Measurements from ENCODE around the gene MCF2L.

The MCF2L gene

DNA sequence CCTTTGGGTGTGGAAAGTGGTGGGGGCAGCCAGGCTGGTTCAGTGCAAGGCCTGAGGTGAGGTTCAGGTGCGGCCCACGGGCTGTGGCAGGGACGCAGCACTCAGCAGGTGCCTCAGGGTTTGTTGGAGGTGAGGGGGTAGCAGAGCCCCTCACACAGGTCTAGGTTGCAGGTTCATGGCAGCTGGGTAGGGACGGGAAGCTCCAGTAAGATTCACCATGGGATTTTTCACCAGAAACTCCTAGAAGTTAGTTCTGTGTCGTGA is 14.0 kb downstream of the MCF2L start:
- no peak for DNase-seq

DNA sequence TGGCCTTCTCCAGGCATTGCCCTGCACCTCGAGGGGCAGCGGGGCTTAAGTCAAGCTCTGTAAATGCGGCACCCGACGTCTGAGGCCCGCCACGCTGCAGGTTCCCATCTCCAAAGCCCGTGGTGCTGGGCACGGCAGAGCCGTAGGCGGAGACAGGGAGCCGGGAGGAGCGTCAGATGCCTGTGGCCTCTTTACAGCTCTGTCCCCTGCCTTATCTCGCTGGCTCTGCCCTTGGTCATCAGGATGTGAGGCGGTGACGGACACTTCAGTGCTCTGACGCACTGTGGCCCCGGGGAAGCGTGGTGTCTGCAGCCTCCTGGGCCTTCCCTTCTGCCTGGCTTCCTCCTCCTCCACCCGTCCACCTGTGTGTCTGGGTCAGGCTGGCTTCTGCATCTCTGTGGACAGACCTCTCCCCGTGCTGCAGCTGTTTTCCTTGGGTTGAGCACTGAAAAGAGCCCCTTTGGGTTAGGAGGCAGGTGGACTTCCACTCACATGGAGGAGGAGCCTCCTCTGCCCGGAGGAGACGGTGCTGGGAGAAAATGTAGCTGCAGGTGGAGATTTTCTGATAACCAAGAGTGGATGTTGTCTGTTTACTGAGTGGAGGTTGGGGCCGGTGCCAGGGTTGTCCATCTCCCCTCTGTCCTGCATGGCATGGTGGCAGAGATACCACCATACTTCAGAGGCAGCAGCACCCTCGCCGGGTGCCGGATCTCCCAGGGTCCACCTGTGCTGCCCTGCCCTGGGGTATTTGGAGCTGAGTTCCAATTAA is 14.6 kb downstream of the MCF2L start:
- DNase-seq, result no peak

DNA sequence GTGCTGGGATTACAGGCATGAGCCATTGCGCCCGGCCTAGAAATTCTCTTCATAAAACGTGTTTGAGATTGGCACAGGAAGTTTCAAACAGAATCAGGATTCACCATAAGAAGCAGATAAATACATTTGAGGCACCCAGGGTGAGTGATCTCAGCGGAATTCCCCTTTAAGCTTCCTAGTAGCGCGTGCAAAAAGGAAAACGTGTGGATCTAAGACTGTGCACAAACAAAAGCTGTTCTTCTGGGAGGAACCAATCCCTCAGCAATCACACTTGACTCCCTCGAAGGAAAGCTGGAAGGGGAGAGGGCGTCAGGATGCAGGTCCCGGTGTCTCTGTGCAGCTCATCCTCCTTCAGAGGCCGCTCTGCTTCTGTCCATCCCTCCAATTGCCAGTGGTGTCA is 15.5 kb downstream of the MCF2L start:
- DNase-seq, result no peak

GRCh38 chr13:112984954-112985802 is 16.2 kb downstream of the MCF2L start:
- DNase-seq, result no peak

DNA sequence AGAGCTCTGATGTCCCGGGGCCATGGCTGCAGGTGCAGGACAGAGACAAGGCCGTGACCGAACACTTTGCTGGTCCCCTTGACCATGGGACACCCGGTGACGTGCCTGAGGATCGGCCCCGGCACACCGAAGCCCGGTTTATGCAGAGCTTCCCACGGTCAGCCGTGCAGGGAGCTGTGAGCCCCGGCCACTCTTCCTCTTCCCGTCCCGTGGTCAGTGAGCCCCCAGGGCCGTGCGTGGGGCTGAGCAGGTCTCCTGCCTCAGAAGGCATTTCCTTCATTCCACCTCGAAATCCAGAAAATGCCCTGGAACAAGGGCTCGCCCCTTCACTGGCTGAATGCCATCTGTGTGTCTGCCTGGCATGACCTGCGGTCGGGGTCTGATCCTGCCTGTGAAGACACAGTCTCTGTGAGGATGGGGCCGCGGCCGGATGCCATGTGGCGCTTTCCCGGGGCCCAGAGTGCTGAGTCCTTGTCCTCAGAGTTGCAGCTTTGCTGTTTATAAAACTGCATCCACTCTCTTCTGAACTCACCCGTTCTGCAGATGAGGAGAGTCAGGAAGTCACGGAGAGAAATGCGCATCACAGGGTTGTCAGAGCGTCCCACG is 16.9 kb downstream of the MCF2L start:
- DNase-seq, result no peak

DNA sequence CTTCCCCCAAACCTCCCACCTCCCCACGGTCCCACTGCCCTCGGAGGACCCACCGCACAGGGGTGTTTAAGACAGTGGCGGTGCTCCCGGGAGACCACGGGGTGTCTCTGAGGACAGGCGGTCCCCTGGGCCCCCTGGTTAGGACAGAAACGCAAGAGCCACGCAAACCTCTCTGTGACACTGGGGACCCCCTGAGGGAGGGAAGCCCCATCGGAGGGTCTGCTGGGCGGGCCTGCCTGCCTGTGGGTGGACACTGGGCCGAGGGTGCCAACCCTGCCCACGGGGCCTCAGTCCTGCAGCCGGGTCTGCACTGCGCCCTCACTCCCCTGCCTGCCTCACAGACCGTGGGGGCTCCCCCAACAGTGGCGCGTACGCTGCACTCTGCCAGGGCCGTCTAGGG is 17.5 kb downstream of the MCF2L start:
- DNase-seq, result no peak

DNA sequence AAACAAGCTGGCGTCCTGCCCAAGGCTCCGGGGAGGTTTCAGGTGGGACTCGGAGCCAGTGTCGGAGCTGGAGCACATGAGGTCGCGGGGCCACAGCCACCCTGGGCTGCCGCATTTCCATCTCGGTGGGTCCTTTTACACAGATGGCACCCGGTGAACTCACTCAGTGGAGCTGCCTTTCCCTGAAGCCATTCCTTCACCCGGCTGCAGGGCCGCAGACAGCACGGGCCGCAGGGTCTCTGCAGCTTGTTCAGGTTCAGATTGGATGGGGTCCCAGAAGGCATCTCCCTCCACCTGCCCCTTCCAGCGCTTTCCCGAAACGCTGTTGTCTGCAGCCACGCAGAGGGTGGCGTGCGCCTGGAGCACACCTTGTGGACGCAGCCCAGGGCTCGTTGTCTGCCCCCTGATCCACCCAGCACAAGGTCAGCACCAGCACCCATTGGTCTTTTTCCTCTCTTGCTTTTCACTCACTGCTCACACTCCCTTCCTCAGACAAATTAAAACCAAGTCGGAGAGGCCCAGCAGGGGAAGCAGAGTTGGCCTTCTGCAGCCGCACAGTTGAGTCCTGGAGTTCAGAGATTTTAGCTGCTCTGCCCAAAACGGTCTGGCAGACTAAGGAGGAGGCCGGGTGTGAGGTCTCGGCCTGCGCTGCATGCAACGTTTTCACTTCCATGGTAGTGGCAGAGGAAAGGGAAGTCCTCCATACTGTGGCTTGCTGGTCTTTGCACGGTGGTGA is 18.1 kb downstream of the MCF2L start:
- no peak for DNase-seq

GRCh38 chr13:112987682-112988024 is 18.6 kb downstream of the MCF2L start:
- no peak for DNase-seq

GRCh38 chr13:112990783-112991182 is 21.8 kb downstream of the MCF2L start:
- DNase-seq, result no peak

GRCh38 chr13:112991609-112992008 is 22.6 kb downstream of the MCF2L start:
- no peak for DNase-seq

DNA sequence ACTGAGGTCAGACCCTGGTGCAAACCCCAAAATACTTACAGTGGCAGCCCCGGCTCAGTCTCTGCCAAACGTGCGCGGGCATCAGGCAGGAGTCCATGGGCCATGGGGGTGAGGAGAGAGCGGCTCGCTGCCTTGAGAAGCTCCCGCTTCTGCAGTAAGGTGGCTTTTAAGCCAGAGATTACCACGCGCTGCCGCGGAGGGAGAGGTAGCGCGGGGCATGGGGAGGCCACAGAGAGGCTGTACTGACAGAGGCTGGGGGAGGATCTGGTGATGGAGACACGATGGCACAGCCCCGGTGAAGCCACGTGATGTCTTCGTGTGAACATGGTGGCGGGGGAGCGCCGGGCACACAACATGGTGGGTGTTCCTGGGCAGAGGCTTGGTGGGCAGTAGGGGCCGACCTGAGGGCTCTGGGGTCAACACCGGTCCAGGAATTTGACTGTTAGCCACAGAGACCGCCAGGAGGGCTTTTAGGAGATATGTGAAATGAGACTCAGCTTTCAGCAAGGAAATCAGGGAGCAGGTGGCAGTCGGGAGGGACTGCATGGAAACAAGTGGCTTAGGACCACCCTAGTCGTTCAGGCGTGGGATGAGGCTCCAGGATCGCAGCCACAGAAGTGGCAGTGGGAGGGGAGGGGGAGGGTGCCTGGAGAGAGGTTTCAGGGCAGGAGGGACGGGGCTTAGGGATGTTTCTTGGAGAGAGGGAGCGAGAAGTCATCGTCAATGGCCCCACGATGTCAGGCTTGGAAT is 24.1 kb downstream of the MCF2L start:
- DNase-seq, result no peak

DNA sequence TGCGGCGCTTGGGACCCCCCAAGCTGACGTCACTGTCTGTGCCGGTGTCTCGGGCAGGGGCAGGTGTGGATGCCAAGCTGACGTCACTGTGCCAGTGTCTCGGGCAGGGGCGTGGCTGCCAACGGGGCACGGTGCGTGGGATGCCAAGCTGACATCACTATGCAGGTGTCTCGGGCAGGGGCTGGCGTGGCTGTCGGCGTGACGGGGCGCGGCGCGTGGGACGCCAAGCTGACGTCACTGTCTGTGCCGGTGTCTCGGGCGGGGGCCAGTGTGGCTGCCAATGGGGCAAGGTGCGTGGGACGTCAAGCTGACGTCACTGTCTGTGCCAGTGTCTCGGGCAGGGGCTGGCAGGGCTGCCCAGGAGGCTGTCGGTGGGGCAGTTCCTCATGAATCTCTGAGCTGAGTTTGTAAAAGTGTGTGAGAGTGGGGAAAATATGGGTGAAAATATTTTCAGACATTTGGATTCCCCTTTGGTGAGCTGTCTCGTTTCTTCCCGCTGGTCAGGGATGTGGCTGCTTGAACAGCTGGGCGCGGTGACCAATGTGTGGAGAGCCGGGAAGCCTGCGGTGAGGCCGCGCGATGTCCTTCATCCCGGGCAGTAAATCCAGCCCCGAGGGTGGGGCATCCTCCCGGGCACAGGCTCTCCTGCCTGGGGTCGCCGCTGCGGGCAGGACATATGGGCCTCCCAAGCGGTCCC is 25.2 kb downstream of the MCF2L start:
- DNase-seq, result no peak

DNA sequence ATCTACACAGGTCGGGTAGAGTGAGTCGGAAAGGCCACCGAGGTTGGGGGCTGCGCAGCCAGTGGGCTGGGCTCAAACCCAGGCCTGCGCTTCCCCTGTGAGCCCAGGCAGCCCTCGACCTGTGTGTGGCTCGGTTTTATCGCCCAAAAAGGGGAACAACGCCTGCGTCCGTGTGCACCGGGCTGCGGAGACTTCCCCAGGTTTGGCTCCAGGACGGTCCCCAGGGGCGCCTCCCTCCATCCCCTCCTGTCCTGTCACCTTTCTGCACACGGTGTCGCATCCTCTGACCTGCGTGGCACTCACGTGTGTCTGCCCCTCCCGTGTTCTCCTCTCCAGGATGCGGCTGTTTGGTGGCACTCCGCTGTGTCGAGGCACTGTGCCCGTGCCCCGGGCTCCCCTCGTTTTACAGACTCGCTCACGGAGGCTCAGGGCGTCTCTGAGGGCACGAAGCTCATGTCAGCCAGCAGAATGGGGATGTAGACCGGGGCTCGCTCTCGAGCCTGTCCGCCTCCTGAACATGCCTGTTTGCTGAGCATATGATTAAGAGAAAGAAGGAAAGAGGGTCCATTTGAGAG is 25.9 kb downstream of the MCF2L start:
- no peak for DNase-seq

- no peak for DNase-seq
Observed at GRCh38 chr13:112995395-112996191, 26.6 kb downstream of the MCF2L start.

- no peak for DNase-seq
Observed at GRCh38 chr13:112996671-112997091, 27.7 kb downstream of the MCF2L start.

- DNase-seq, result no peak
Observed at GRCh38 chr13:112997188-112998130, 28.4 kb downstream of the MCF2L start.

- no peak for DNase-seq
Observed at GRCh38 chr13:112998521-112999280, 29.7 kb downstream of the MCF2L start.

DNA sequence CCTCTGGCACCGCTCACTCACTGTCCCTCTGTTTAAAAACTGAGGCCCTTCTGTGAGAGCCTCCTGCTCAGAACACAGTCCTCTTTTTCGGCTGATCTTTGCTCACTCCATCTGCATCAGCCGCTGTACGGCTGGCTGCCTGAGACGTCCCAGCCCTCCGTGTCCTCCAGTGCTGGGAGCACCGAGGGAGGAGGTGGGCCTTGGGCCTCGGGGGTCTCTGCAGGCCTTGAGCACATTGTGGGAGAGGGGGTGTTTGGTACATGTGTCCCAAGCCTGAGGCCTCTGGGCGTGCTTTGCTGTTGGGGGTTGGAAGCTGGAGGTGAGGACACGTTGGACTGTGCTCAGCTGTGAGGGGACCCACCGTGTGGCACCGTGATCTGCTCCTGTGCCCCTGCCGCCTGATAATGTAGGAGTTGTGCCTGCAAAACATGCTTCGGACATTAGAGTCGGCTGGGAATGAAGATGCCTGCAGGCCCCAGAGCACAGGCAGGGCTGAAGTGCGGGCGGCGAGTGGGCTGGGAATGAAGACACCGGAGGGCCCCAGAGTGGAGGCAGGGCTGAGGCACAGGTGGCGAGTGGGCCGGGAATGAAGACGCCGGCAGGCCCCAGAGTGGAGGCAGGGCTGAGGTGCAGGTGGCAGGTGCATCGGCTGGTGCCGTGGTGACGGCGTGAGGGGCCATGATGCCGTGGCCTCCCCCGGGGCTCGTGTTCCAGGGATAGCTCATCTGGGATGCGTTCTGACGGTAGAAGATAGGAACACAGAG is 30.6 kb downstream of the MCF2L start:
- no peak for DNase-seq

Data from CD4-positive, alpha-beta T cell treated with Interleukin-6 for 4 hours (primary cell).